Right atrium auricular region (tissue), 2 donors: Measurements from ENCODE around the gene RNF220. TPM values are rescaled to one million over a fixed set of nuclear protein-coding genes. Genes with fewer than 3 reads are reported as not detected.

Source experiments
- DNase-seq: peaks from one replicate; pipeline ENCODE4 v3.0.0-alpha.2; 2019; ENCODE audit warnings: low spot score
- H3K27ac ChIP-seq, 2 donors: fragments of 200-600 bp; sonication (generic); 1 replicate in 1 of 2; 2 replicates in 1 of 2; pipeline ENCODE4 v1.5.1; 2016 to 2019
- H3K27me3 ChIP-seq, 2 donors: fragments of 200-600 bp; sonication (generic); one replicate each; pipeline versions ENCODE4 v1.5.1 to v1.6.0; 2017 to 2019
- H3K36me3 ChIP-seq: fragments of 200-600 bp; sonication (generic); one replicate; pipeline ENCODE4 v1.5.1; 2016
- H3K4me1 ChIP-seq, 2 donors: fragments of 200-600 bp; sonication (generic); one replicate each; pipeline versions ENCODE4 v1.5.1 to v1.6.0; 2017 to 2019
- H3K4me3 ChIP-seq, 2 donors: fragments of 200-600 bp; sonication (generic); 1 replicate in 1 of 2; 2 replicates in 1 of 2; pipeline ENCODE4 v1.5.1; 2017 to 2019; ENCODE audit warnings: mild to moderate bottlenecking in 1 of 2, moderate library complexity in 1 of 2
- H3K9me3 ChIP-seq, 2 donors: fragments of 200-600 bp; sonication (generic); one replicate each; pipeline ENCODE4 v1.5.1; 2019
- total RNA-seq, 2 donors: library from RNA; depleted of rRNA; stranded (reverse); fragments of >200 nt; gene quantifications; one replicate each; pipeline ENCODE4 v1.1.0, GENCODE V29; 2016
- TF ChIP-seq, protein P1 (sequence below), 2 donors: fragments of 200-600 bp; sonication (generic); IDR thresholded peaks; one replicate each; pipeline ENCODE4 v1.5.1; 2019; ENCODE audit warnings: antibody characterized with exemption in 2 of 2

Gene RNF220
- total RNA-seq, 2 donors from 2014 or later, result 76.1 to 91.6 TPM

DNA sequence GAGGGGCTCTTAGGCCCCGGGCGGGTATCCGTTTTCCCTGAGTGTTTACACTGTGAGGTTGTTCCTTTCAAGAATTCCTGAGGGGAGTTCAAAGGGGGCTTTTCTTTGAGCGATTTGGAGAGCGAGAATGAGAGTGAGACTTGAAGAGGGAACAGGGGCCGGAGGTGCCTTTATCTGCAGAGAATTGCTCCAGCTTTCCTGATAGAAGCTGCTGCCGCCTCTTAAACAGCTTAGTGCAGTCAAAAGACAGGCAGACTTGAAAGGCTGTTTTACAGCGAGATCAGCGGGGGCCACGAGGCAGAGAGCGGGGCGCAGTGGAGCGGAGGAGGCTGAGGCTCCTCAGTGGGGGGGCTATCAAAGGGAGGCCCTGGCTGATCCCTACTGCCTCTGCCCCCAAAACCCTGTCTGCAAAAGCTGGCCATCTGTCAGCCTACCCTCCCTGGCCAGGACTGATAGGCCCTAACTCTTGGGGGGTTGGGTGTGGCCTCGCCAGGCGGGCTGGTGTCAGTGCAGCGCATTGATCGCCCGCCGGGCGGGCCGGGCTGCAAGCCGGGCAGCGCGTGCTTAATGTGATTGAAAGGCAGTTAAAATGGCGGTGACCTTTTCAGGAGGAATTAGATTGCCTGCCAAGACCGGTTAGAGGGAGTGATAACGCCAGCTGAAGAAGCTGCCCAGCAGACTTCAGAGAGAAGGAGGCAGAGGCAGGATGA, 232.8 kb downstream of the RNF220 start:
- H3K27ac ChIP-seq, result peak overlapping the region; percentile 64 to 70
- peaks cover 0 to 88% of the 10 kb centered on the region in 2 donors for H3K4me1 ChIP-seq
- H3K4me3 ChIP-seq, result no peak overlapping the region
- no peaks in the 10 kb centered on the region for H3K27me3 ChIP-seq
- H3K9me3 ChIP-seq, result no peaks in the 10 kb centered on the region
- no peak for DNase-seq
- TF ChIP-seq, protein P1, sequence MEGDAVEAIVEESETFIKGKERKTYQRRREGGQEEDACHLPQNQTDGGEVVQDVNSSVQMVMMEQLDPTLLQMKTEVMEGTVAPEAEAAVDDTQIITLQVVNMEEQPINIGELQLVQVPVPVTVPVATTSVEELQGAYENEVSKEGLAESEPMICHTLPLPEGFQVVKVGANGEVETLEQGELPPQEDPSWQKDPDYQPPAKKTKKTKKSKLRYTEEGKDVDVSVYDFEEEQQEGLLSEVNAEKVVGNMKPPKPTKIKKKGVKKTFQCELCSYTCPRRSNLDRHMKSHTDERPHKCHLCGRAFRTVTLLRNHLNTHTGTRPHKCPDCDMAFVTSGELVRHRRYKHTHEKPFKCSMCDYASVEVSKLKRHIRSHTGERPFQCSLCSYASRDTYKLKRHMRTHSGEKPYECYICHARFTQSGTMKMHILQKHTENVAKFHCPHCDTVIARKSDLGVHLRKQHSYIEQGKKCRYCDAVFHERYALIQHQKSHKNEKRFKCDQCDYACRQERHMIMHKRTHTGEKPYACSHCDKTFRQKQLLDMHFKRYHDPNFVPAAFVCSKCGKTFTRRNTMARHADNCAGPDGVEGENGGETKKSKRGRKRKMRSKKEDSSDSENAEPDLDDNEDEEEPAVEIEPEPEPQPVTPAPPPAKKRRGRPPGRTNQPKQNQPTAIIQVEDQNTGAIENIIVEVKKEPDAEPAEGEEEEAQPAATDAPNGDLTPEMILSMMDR (IDR thresholded peaks at IDR 0.05), result no peak
- peaks cover 64% of the 10 kb centered on the region for H3K36me3 ChIP-seq

- Histone ChIP-seq H3K4me3 (no peak overlapping the region), H3K27ac (peak overlapping the region; percentile 71 to 86), H3K36me3 (peaks cover 54% of the 10 kb centered on the region), H3K4me1 (peaks cover 0 to 93% of the 10 kb centered on the region in 2 donors), H3K9me3 (no peaks in the 10 kb centered on the region), H3K27me3 (no peaks in the 10 kb centered on the region)
- DNase-seq, result no peak
- TF ChIP-seq, protein P1 (IDR thresholded peaks at IDR 0.05), result no peak
Observed at GRCh38 chr1:44640200-44640853, 235.3 kb downstream of the RNF220 start.

DNA sequence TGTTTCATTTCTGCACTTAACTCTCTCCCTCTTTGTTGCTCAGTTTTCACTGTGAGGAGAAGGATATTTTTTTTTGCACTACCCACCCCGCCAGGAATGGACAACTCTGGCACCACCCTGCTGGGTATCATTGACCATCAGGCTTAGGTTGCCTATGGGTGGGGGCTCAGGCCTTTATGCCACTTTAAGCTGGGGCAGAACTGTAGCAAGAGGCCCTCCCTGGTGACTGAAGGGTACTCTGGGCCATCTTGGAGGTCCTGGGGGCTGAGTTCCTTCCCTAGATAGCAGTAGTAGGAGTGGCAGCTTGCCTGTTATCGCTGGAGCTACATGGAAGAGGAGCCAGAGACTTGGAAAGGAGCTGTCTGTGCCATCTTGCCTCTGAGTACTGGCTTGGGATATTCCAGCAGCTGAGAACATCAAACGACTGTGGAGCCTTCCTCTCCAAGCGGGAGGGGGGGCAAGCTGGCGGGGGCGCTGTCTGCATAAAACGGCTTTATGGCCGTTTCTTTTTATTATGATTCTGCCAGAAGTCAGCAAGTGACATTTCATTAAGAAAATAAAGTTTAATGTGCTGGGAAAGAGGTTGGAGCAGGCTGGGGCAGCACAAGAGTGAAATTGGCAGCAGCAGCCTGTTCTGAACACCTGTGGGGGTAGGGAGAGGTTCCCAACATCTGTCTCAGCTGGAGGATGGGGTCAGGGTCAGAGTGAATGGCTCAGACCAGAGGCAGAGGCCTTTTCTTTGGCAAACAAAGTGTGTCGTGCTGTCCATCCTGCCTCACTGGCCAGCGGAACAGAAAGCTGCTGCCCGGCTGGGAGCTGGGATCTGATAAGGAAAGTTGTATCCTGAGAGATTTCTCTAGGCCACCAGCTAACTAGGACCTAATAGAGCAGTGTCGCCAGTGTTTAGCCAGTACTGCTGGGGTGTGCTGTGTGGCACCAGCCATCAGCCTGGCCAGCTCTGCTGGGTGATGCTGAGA, 236.4 kb downstream of the RNF220 start:
- Histone ChIP-seq H3K4me1 (peaks cover 0 to 92% of the 10 kb centered on the region in 2 donors), H3K4me3 (no peak overlapping the region), H3K36me3 (peaks cover 51% of the 10 kb centered on the region), H3K27ac (peak overlapping the region; percentile 71 to 86), H3K27me3 (no peaks in the 10 kb centered on the region), H3K9me3 (no peaks in the 10 kb centered on the region)
- TF ChIP-seq, protein P1 (IDR thresholded peaks at IDR 0.05), result no peak
- DNase-seq, result no peak

- H3K4me1 ChIP-seq, result peaks cover 0 to 84% of the 10 kb centered on the region in 2 donors
- H3K36me3 ChIP-seq, result peaks cover 51% of the 10 kb centered on the region
- H3K9me3 ChIP-seq, result no peaks in the 10 kb centered on the region
- no peak overlapping the region for H3K4me3 ChIP-seq
- peak overlapping the region; percentile 71 to 86 for H3K27ac ChIP-seq
- no peak for DNase-seq
- H3K27me3 ChIP-seq, result no peaks in the 10 kb centered on the region
- TF ChIP-seq, protein P1 (IDR thresholded peaks at IDR 0.05), result no peak
Observed at GRCh38 chr1:44642255-44642654, 237.2 kb downstream of the RNF220 start.

- Histone ChIP-seq H3K36me3 (peaks cover 48% of the 10 kb centered on the region), H3K4me1 (peaks cover 0 to 77% of the 10 kb centered on the region in 2 donors)
Observed at GRCh38 chr1:44642925-44643324, 237.9 kb downstream of the RNF220 start.

More at GRCh38 chr1:44642925-44643324, 237.9 kb downstream of the RNF220 start:
- DNase-seq, result no peak
- Histone ChIP-seq H3K27ac (peak overlapping the region; percentile 71 to 86), H3K9me3 (no peaks in the 10 kb centered on the region), H3K27me3 (no peaks in the 10 kb centered on the region), H3K4me3 (no peak overlapping the region)
- TF ChIP-seq, protein P1 (IDR thresholded peaks at IDR 0.05), result no peak
